WTC11 (cell line): ENCODE measurements around the gene FAM177A1.

ENCODE experiments used
- CBFB ChIP-seq: sonication (generic); formaldehyde crosslinking; IDR thresholded peaks from 2 replicates; pipeline ENCODE4 v1.8.1; 2022; ENCODE audit warnings: mild to moderate bottlenecking, low read depth, missing genetic modification reagents
- FOXJ3 ChIP-seq: sonication (generic); formaldehyde crosslinking; IDR thresholded peaks from 2 replicates; pipeline ENCODE4 v1.9.0; 2021; ENCODE audit warnings: missing genetic modification reagents, mild to moderate bottlenecking, borderline replicate concordance
- FOXK1 ChIP-seq: sonication (generic); formaldehyde crosslinking; IDR thresholded peaks from 2 replicates; pipeline ENCODE4 v1.8.0; 2022; ENCODE audit warnings: mild to moderate bottlenecking, moderate library complexity, missing genetic modification reagents
- KAT7 ChIP-seq: sonication (generic); formaldehyde crosslinking; IDR thresholded peaks from 2 replicates; pipeline ENCODE4 v1.8.1; 2023; ENCODE audit warnings: missing genetic modification reagents, mild to moderate bottlenecking, borderline replicate concordance
- NFYB ChIP-seq: sonication (generic); formaldehyde crosslinking; conservative IDR thresholded peaks from 2 replicates; pipeline ENCODE4 v1.8.0; 2022; ENCODE audit warnings: low read depth, missing genetic modification reagents
- NR3C1 ChIP-seq: sonication (generic); formaldehyde crosslinking; conservative IDR thresholded peaks from 2 replicates; pipeline ENCODE4 v1.8.1; 2023; ENCODE audit warnings: low read depth, mild to moderate bottlenecking, missing genetic modification reagents
- RELA ChIP-seq: sonication (generic); formaldehyde crosslinking; IDR thresholded peaks from 2 replicates; pipeline ENCODE4 v1.8.1; 2022; ENCODE audit warnings: missing genetic modification reagents, mild to moderate bottlenecking, borderline replicate concordance
- TF ChIP-seq, protein P1 (sequence below): sonication (generic); formaldehyde crosslinking; IDR thresholded peaks from 2 replicates; pipeline ENCODE4 v1.8.0; 2022; ENCODE audit warnings: mild to moderate bottlenecking, missing genetic modification reagents
- TF ChIP-seq, protein P2 (sequence below): fragments of 200-600 bp; IDR thresholded peaks from 2 replicates; pipeline ENCODE4 v1.8.0; 2022; ENCODE audit warnings: antibody characterized with exemption
- TF ChIP-seq, protein P3 (sequence below): sonication (generic); formaldehyde crosslinking; IDR thresholded peaks from 2 replicates; pipeline ENCODE4 v1.8.1; 2023; ENCODE audit warnings: mild to moderate bottlenecking, missing genetic modification reagents, moderate library complexity
- TF ChIP-seq, protein P4 (sequence below): sonication (generic); formaldehyde crosslinking; IDR thresholded peaks from 2 replicates; pipeline ENCODE4 v1.8.0; 2023; ENCODE audit warnings: missing genetic modification reagents, mild to moderate bottlenecking, borderline replicate concordance
- TF ChIP-seq, protein P5 (sequence below): sonication (generic); formaldehyde crosslinking; IDR thresholded peaks from 2 replicates; pipeline ENCODE4 v1.8.0; 2022; ENCODE audit warnings: mild to moderate bottlenecking, missing genetic modification reagents

DNA sequence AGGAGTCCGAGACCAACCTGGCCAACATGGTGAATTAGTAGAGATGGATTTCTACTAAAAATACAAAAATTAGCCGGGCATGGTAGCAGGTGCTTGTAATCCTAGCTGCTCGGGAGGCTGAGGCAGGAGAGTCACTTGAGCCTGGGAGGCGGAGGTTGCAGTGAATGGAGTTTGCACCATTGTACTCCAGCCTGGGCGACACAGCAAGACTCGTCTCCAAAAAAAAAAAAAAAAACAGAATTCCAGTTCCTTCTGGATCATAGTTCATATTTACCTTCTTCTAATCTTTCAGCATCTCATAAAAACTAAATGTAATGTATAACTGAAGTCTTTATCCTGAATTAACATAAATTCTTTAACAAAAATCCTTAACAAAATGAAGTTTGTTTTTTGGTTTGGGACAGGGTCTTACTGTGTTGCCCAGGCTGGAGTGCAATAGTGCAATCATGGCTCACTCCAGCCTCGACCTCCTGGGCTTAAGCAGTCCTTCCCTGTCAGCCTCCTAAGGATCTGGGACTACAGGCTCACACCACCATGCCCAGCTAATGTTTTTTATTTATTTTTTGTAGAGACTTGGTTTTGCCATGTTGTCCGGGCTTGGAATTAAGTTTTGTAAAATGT, 37.6 kb downstream of the FAM177A1 start:
- TF ChIP-seq, protein P1, sequence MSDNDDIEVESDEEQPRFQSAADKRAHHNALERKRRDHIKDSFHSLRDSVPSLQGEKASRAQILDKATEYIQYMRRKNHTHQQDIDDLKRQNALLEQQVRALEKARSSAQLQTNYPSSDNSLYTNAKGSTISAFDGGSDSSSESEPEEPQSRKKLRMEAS (CRISPR knock-in tag): no peak
- TF ChIP-seq FOXJ3 (CRISPR knock-in tag): no peak
- no peak for TF ChIP-seq RELA
- TF ChIP-seq, protein P2, sequence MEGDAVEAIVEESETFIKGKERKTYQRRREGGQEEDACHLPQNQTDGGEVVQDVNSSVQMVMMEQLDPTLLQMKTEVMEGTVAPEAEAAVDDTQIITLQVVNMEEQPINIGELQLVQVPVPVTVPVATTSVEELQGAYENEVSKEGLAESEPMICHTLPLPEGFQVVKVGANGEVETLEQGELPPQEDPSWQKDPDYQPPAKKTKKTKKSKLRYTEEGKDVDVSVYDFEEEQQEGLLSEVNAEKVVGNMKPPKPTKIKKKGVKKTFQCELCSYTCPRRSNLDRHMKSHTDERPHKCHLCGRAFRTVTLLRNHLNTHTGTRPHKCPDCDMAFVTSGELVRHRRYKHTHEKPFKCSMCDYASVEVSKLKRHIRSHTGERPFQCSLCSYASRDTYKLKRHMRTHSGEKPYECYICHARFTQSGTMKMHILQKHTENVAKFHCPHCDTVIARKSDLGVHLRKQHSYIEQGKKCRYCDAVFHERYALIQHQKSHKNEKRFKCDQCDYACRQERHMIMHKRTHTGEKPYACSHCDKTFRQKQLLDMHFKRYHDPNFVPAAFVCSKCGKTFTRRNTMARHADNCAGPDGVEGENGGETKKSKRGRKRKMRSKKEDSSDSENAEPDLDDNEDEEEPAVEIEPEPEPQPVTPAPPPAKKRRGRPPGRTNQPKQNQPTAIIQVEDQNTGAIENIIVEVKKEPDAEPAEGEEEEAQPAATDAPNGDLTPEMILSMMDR: no peak
- TF ChIP-seq, protein P3, sequence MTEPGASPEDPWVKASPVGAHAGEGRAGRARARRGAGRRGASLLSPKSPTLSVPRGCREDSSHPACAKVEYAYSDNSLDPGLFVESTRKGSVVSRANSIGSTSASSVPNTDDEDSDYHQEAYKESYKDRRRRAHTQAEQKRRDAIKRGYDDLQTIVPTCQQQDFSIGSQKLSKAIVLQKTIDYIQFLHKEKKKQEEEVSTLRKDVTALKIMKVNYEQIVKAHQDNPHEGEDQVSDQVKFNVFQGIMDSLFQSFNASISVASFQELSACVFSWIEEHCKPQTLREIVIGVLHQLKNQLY (CRISPR knock-in tag): no peak
- TF ChIP-seq, protein P4, sequence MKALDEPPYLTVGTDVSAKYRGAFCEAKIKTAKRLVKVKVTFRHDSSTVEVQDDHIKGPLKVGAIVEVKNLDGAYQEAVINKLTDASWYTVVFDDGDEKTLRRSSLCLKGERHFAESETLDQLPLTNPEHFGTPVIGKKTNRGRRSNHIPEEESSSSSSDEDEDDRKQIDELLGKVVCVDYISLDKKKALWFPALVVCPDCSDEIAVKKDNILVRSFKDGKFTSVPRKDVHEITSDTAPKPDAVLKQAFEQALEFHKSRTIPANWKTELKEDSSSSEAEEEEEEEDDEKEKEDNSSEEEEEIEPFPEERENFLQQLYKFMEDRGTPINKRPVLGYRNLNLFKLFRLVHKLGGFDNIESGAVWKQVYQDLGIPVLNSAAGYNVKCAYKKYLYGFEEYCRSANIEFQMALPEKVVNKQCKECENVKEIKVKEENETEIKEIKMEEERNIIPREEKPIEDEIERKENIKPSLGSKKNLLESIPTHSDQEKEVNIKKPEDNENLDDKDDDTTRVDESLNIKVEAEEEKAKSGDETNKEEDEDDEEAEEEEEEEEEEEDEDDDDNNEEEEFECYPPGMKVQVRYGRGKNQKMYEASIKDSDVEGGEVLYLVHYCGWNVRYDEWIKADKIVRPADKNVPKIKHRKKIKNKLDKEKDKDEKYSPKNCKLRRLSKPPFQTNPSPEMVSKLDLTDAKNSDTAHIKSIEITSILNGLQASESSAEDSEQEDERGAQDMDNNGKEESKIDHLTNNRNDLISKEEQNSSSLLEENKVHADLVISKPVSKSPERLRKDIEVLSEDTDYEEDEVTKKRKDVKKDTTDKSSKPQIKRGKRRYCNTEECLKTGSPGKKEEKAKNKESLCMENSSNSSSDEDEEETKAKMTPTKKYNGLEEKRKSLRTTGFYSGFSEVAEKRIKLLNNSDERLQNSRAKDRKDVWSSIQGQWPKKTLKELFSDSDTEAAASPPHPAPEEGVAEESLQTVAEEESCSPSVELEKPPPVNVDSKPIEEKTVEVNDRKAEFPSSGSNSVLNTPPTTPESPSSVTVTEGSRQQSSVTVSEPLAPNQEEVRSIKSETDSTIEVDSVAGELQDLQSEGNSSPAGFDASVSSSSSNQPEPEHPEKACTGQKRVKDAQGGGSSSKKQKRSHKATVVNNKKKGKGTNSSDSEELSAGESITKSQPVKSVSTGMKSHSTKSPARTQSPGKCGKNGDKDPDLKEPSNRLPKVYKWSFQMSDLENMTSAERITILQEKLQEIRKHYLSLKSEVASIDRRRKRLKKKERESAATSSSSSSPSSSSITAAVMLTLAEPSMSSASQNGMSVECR (CRISPR knock-in tag): no peak
- no peak for TF ChIP-seq FOXK1 (CRISPR knock-in tag)
- TF ChIP-seq KAT7: no peak
- TF ChIP-seq NR3C1: no peak
- TF ChIP-seq, protein P5, sequence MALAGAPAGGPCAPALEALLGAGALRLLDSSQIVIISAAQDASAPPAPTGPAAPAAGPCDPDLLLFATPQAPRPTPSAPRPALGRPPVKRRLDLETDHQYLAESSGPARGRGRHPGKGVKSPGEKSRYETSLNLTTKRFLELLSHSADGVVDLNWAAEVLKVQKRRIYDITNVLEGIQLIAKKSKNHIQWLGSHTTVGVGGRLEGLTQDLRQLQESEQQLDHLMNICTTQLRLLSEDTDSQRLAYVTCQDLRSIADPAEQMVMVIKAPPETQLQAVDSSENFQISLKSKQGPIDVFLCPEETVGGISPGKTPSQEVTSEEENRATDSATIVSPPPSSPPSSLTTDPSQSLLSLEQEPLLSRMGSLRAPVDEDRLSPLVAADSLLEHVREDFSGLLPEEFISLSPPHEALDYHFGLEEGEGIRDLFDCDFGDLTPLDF (CRISPR knock-in tag): no peak
- no peak for TF ChIP-seq CBFB (CRISPR knock-in tag)
- no peak for TF ChIP-seq NFYB (CRISPR knock-in tag)
